ENCODE measurements around the gene SEMA3D. TPM values are rescaled to one million over a fixed set of nuclear protein-coding genes. Genes with fewer than 3 reads are reported as not detected.
A peak's percentile ranks its signal among the peaks of the same experiment; 100 is the strongest.

Gene SEMA3D
- total and polyA plus RNA-seq, 9 of the 15 experiments (the other 6 are each of a cell fraction or from before 2014, with no cell fraction given), result 0.01 to 0.10 (median 0.04) TPM; not detected in 1

GRCh38 chr7:85154282-85154937 lies 32.4 kb downstream of the SEMA3D start (continued):
- TF ChIP-seq NFIX (CRISPR knock-in tag; IDR thresholded peaks at IDR 0.05; ENCODE audit: low read depth), result no peak
- TF ChIP-seq SRSF7 (optimal IDR thresholded peaks at IDR 0.05; ENCODE audit: low read depth, low read length), result no peak

GRCh38 chr7:85153715-85154114 lies 33.1 kb downstream of the SEMA3D start:
- Histone ChIP-seq H3K27me3 (ENCODE audit: control insufficient read depth in 2 of 2, insufficient read depth in 2 of 2, low read length in 2 of 2) (no peaks in the 10 kb centered on the region), H3K27ac (ENCODE audit: extremely low read depth, low read depth, low read length) (no peak overlapping the region), H3K4me1 (replicated peaks in 1 of 2; ENCODE audit: control insufficient read depth in 2 of 2, insufficient read depth in 2 of 2, low read length in 2 of 2) (no peaks in the 10 kb centered on the region), H3K79me2 (ENCODE audit: control insufficient read depth, insufficient read depth, low read length) (no peaks in the 10 kb centered on the region), H3K9me3 (replicated peaks; ENCODE audit: control insufficient read depth, insufficient read depth, low read depth, low read length) (no peaks in the 10 kb centered on the region; the same call in 1 of the 2 replicates), H2AFZ (ENCODE audit: low read depth, low read length) (no peak overlapping the region), H3K4me3 (no peak overlapping the region), H4K20me1 (replicated peaks; ENCODE audit: control insufficient read depth, insufficient read depth, low read length) (no peaks in the 10 kb centered on the region), H3K9ac (ENCODE audit: insufficient read depth in 1 of 2, low read depth in 2 of 2, low read length in 2 of 2) (no peak overlapping the region), H3K9me1 (ENCODE audit: control insufficient read depth, insufficient read depth, low read length) (no peaks in the 10 kb centered on the region), H3K36me3 (ENCODE audit: control insufficient read depth, insufficient read depth, low read length) (no peaks in the 10 kb centered on the region), H3K4me2 (ENCODE audit: insufficient read depth, low read length) (no peak overlapping the region)
- TF ChIP-seq ZNF134 (CRISPR knock-in tag; conservative IDR thresholded peaks at IDR 0.05), result peak; percentile 64; the same call in 1 of the 2 replicates
- no peak for TF ChIP-seq ZBED1 (IDR thresholded peaks at IDR 0.05)
- FAIRE-seq, result no peak
- ATAC-seq, result no peak
- WGBS (ENCODE audit: insufficient coverage, low coverage, missing lambda C conversion rate), result 0% methylated on average over 1 of the region's 1 CpG
- ChIA-PET POLR2A (no interaction called here), CTCF (ENCODE audit: low intra/inter-chr PET ratio) (no interaction called here)
- intact Hi-C loops (cut with micrococcal nuclease) (no loop called here), in situ Hi-C loops (cut with MboI) (no loop called here)
- BruUV-seq (replicated peaks), result no TSS peak
- no peak for DNase-seq (ENCODE audit: extremely low read depth in 1 of 4, low spot score in 3 of 4)

- ChIA-PET POLR2A (no interaction called here), CTCF (ENCODE audit: low intra/inter-chr PET ratio) (no interaction called here)
- Histone ChIP-seq H4K20me1 (replicated peaks; ENCODE audit: control insufficient read depth, insufficient read depth, low read length) (no peaks in the 10 kb centered on the region), H3K27me3 (ENCODE audit: control insufficient read depth in 2 of 2, insufficient read depth in 2 of 2, low read length in 2 of 2) (no peaks in the 10 kb centered on the region), H3K36me3 (ENCODE audit: control insufficient read depth, insufficient read depth, low read length) (no peaks in the 10 kb centered on the region), H3K79me2 (ENCODE audit: control insufficient read depth, insufficient read depth, low read length) (no peaks in the 10 kb centered on the region), H3K9me1 (ENCODE audit: control insufficient read depth, insufficient read depth, low read length) (no peaks in the 10 kb centered on the region), H3K9me3 (replicated peaks; ENCODE audit: control insufficient read depth, insufficient read depth, low read depth, low read length) (no peaks in the 10 kb centered on the region; the same call in 1 of the 2 replicates), H2AFZ (ENCODE audit: low read depth, low read length) (no peak overlapping the region), H3K27ac (ENCODE audit: extremely low read depth, low read depth, low read length) (no peak overlapping the region), H3K4me1 (replicated peaks in 1 of 2; ENCODE audit: control insufficient read depth in 2 of 2, insufficient read depth in 2 of 2, low read length in 2 of 2) (no peaks in the 10 kb centered on the region), H3K4me3 (no peak overlapping the region), H3K9ac (ENCODE audit: insufficient read depth in 1 of 2, low read depth in 2 of 2, low read length in 2 of 2) (no peak overlapping the region), H3K4me2 (ENCODE audit: insufficient read depth, low read length) (no peak overlapping the region)
- DNase-seq (ENCODE audit: extremely low read depth in 1 of 4, low spot score in 3 of 4) (no peak), FAIRE-seq (peak; percentile 26), ATAC-seq (no peak)
- WGBS (ENCODE audit: insufficient coverage, low coverage, missing lambda C conversion rate), result 0% methylated on average over 1 of the region's 1 CpG
- intact Hi-C loops (cut with micrococcal nuclease) (no loop called here), in situ Hi-C loops (cut with MboI) (no loop called here)
- no peak for TF ChIP-seq ATF7 (IDR thresholded peaks at IDR 0.05)
- TF ChIP-seq MBD2 (IDR thresholded peaks at IDR 0.05; ENCODE audit: borderline replicate concordance, low read depth), result no peak
- TF ChIP-seq TCF7L2 (IDR thresholded peaks at IDR 0.05; ENCODE audit: low read depth, low read length), result no peak
- BruUV-seq (replicated peaks), result no TSS peak
Observed at GRCh38 chr7:85150624-85151023, 36.2 kb downstream of the SEMA3D start.

All from K562 (cell line).